GM18499 (cell line): ENCODE measurements around the gene GPC5.

ENCODE experiments used
- ATAC-seq: cut with Tn5 transposase; IDR thresholded peaks from one replicate; pipeline ENCODE4 v1.9.1; 2021; ENCODE audit warnings: moderate number of reproducible peaks; ENCODE audit not compliant: insufficient read depth, unreplicated experiment

Gene GPC5

GRCh38 chr13:92553470-92554114 lies 1155.2 kb downstream of the GPC5 start:
- no peak for ATAC-seq

DNA sequence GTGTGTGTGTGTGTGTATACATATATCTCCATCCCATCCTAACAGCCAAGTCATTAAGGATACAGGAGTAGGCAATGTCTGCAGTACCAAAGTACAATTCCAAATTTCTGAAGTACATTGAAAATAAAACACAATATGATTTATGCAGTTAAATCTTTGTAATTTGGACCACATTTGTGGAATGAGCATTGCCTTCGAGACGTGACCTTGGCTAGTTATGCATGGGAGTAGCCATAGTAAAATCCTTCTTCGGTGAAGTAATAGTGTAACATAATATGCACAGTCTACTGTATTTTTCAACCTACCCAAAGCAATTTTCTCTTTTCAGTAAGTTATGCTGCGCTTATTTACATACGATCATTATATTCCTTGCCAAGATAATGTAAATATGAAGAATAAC lies 1162.5 kb downstream of the GPC5 start:
- no peak for ATAC-seq

DNA sequence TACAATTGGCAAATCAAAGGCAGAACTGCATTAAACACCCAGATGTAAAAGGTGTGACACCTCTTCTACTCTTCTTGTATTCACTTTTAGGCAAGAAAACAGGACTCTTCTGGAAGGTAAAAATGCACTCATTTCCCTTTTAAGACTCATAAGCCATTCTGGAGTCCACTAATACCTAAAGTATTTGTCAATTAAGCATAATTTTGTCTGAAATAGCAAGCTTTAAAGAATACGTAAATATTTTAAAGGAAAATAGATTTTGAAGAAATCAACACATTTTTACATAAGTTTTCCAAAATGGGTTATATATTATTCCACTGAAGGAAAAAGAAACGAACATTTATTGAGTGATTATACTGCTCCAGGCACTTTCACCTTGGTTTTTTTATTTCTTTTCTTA lies 1166.5 kb downstream of the GPC5 start:
- no peak for ATAC-seq

- ATAC-seq: no peak
Observed at GRCh38 chr13:92566767-92567166, 1168.3 kb downstream of the GPC5 start.

DNA sequence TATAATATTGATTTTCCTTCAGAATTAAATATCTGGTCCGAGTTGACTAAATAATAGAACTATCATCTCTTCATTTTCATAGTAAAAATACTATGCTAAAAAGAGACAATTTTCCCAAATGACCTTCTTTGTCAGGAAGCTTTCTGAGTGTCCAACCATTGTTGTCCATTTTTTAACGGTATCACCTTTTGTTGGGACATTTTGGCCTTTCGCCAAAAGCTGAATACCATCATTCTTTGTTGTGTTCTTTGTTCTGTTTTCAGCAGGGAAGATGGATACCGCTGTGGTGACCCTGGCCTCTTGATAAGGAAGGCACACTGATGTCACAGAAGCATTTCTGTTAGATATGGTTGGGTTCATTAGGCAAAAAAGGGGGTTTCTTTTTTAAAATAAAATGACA lies 1173.8 kb downstream of the GPC5 start:
- no peak for ATAC-seq

- no peak for ATAC-seq
Observed at GRCh38 chr13:92573467-92574057, 1175.1 kb downstream of the GPC5 start.

GRCh38 chr13:92574499-92574898 lies 1176.1 kb downstream of the GPC5 start:
- ATAC-seq: no peak

DNA sequence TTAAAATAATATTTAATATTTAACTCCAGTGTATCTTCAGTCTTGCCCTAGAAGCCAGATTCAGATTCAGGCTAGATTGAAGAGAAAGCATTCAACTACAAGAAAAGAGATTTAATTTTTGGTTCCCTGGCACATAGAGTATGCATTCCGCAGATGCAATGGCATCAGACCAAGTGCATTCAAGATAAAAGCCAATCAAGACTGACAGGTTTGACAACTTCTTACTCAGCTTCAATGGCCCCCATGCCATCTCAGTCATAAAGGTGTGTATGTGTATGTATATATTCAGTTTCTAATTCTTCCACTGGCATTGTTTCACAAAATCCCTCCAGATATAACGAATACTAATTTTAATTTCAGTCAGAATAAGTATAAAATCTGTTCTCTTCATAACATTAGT lies 1177.4 kb downstream of the GPC5 start:
- ATAC-seq: no peak

GRCh38 chr13:92578358-92578757 lies 1179.9 kb downstream of the GPC5 start:
- ATAC-seq: no peak

- no peak for ATAC-seq
Observed at GRCh38 chr13:92589955-92590354, 1191.5 kb downstream of the GPC5 start.

DNA sequence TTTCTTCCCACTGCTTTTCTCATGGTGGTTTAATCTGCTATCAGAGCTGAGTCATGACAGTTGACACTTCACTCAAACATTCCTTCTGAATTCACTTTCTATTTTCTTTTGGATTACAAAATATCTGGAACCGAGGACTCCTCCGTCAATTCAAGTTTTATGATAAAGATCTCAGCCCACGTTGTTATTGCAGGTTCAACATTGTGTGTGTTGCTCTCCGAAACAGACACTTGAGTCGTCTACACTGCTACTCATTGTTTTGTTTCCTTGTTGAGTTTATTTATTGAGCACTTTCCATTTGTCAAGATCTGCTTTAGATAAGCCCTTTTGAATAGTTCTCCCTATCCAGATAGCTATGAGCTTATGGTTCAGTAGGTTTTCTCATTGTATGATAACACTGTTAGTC lies 1192.1 kb downstream of the GPC5 start:
- ATAC-seq: no peak

GRCh38 chr13:92591117-92591516 lies 1192.7 kb downstream of the GPC5 start:
- no peak for ATAC-seq

GRCh38 chr13:92592757-92593156 lies 1194.3 kb downstream of the GPC5 start:
- ATAC-seq: no peak

DNA sequence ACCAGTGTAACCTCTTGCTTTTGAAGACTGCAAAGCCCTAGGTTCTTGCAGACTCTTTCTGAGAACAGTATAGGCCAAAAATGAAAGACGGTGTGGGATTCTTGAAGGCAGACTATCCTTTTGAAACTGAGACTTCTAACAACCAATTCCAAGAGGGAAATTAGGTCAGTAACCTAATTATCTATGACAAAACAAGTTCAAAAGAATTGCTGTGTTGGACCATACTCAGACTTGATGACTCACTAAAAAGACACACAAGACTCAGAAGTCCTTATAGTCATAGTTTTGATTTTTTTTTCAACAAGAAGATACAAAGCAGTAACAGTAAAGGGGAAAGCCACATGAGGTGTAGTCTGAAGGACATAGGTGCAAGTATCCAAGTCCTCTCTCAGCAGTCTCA lies 1204.1 kb downstream of the GPC5 start:
- ATAC-seq: no peak

DNA sequence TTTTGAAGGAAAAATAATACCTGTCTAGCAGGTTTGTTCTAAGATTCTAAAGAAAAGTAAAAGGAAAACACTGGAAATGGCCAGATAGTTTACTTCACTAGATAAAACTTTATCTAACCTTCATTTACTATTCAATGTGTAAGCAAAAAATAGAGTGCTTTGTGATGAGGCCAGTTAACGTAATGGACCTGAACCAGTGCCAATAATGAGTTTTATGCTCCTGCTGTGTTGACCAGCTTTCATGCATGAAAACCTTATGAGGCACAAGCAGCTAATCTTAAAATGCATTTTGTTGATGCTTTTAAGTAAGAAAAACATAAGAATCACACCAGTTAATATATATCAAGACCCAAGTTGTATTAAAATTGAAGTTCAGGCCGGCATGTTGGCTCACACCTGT lies 1211.0 kb downstream of the GPC5 start:
- no peak for ATAC-seq

DNA sequence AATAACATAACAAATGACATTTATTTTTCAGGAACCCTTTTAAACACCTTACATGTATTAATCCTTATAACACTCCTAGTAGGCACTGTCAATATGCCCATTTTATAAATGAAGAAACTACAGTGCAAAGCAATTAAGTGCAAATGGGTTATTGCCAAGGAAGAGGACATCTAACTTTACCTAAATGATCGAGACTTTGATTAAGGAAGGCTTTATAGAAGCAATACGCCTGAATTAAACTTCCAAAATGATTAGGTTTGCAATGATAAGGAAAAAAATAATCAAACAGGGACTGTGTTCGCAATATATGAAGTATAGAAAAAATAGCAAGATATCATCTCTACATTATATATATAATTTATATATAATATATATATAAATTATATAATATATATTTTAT lies 1214.5 kb downstream of the GPC5 start:
- ATAC-seq: no peak

DNA sequence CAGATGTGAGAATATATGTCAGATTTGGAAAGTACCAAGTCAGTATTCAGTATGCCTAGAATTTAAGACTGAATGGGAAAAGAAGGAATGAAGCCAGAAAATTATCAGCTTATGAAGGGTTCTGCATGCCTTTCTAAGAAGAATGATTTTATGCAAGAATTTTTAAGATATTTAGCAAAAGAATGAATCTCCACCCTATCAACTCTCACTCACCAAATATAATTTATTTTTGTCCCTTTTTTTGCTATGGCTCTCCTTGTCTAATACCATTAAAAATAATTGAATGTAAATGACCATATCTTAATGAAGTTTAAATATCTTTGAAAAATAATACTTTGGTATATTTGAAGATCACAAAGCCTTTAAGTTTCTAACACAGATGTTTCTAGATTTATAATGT lies 1215.5 kb downstream of the GPC5 start:
- no peak for ATAC-seq

DNA sequence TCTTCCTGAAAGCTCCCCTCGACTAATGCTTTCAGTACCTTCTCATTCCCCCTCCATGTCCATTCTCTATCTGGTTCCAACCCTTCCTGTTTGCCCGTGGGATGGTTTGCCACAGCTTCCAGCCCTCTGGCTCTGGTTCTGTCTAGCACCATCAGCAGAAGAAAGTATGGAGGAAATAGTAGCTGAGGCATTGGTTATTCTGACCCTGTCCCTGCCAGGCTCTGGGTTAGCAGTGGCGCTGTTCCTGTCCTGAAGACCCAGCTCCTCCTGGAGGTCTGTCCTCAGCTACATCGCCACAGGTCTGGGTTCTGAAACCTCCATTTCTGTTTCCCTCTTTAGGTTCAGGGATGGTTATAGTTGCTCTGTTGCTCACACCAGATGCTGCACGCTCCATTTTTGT lies 1223.6 kb downstream of the GPC5 start:
- ATAC-seq: no peak

GRCh38 chr13:92622905-92623304 lies 1224.5 kb downstream of the GPC5 start:
- ATAC-seq: no peak

DNA sequence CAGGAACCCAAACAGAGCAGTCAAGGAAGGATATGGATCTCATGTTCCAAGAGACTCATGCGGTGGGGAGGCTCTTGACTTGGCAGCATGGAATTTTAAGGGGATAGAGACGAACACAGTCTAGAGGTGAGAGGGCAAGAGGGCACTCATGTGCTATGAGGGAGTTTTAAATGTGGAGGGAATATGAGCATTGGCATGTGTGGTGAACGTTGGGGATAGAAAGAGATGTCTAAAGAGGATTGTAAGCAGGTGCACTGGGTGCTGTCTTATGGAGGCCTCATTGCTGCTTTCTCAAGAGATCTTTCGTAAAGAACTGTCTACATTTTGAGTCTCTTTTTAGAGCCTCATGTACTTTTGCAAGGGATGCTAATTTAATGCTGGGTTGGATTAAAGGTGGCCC lies 1227.9 kb downstream of the GPC5 start:
- ATAC-seq: no peak

DNA sequence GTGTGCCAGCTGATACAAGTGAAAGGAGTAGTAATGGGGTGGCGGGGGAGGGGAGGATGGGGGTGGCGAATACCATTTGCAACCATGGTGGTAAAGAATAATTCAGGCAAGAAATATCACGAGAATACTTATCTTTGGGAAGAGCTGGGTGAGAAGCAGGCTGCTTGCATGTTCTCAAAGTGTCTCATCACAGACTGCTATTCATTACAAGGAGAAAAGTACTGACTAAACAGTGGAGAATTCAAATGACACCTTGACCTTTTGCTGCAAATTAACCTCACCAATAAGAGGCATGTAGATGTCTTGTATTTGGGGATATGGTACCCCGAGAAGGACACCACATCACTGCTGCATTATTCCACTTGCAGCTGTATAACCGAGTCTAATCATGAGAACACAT lies 1242.5 kb downstream of the GPC5 start:
- no peak for ATAC-seq

- ATAC-seq: no peak
Observed at GRCh38 chr13:92649140-92649813, 1250.9 kb downstream of the GPC5 start.
